HCT116 (cell line): ENCODE measurements around the gene LRRC4. TPM values are rescaled to one million over a fixed set of nuclear protein-coding genes. Genes with fewer than 3 reads are reported as not detected.
A peak's percentile ranks its signal among the peaks of the same experiment; 100 is the strongest.

ENCODE experiments used
- ATAC-seq: fragments of 200-7000 bp; cut with Tn5 transposase; 2 replicates; pipeline ENCODE4 v1.9.1; 2020; ENCODE audit warnings: mild to moderate bottlenecking, moderate library complexity
- BruUV-seq: library from RNA; stranded (reverse); fragments of 400-500 nt; replicated peaks from 2 replicates; lab custom pipeline; 2021; lab: Mats Ljungman, UMichigan
- CTCF ChIA-PET: fragments of 300-600 bp; sonication (Branson Sonifier 250); formaldehyde crosslinking; loops from one replicate; lab custom pipeline; 2021; ENCODE audit warnings: antibody characterized with exemption; lab: Charles Lee
- POLR2A ChIA-PET: fragments of 300-600, 350-600 bp; sonication (Branson Sonifier 250); formaldehyde crosslinking; loops from one replicate; lab custom pipeline; 2021; ENCODE audit warnings: antibody characterized with exemption; lab: Charles Lee
- RAD21 ChIA-PET, 2 experiments: fragments of 300-600 bp; sonication (Branson Sonifier 250); formaldehyde crosslinking; loops; one replicate each; lab custom pipeline; 2023; ENCODE audit warnings: low total read pairs in 2 of 2; ENCODE audit not compliant: uncharacterized antibody in 2 of 2, unreplicated experiment in 2 of 2, low non-redundant PET in 1 of 2; lab: Charles Lee
- DNase-seq: peaks from one replicate; pipeline ENCODE4 v3.0.0-alpha.2; 2010; ENCODE audit warnings: low read depth, low spot score
- H2AFZ ChIP-seq: fragments of 200-600 bp; shearing (Covaris generic), sonication (generic); 2 replicates; pipeline ENCODE4 v1.6.1; 2017; ENCODE audit warnings: low read depth, mixed run types, mixed read lengths, antibody characterized with exemption, low read length; ENCODE audit not compliant: poor library complexity, severe bottlenecking
- H3K27ac ChIP-seq: 2 replicates; pipeline ENCODE4 v1.5.1; 2012; ENCODE audit warnings: low read depth, low read length
- H3K27me3 ChIP-seq: fragments of 200-600 bp; sonication (generic); 2 replicates; pipeline ENCODE4 v1.6.1; 2016; ENCODE audit warnings: mixed run types, low read length, mixed read lengths; ENCODE audit not compliant: insufficient read depth
- H3K36me3 ChIP-seq, 2 experiments: fragments of 200-500 bp in 1 of 2; fragments of 200-600 bp in 1 of 2; sonication (Bioruptor generic) in 1 of 2; sonication (generic) in 1 of 2; 2 replicates each; pipeline versions ENCODE4 v1.5.1 to v1.6.1; 2014 to 2016; ENCODE audit warnings: low read length in 2 of 2, inconsistent platforms in 1 of 2, mixed read lengths in 1 of 2, mixed run types in 1 of 2; ENCODE audit not compliant: insufficient read depth in 2 of 2, control insufficient read depth in 1 of 2
- H3K4me1 ChIP-seq, 2 experiments: fragments of 200-600 bp in 1 of 2; sonication (generic) in 1 of 2; 2 replicates each; pipeline versions ENCODE4 v1.5.1 to v1.6.1; 2012 to 2017; ENCODE audit warnings: low read length in 2 of 2, inconsistent platforms in 1 of 2, mild to moderate bottlenecking in 1 of 2, mixed read lengths in 1 of 2, mixed run types in 1 of 2, moderate library complexity in 1 of 2; ENCODE audit not compliant: insufficient read depth in 2 of 2, control insufficient read depth in 1 of 2
- H3K4me2 ChIP-seq: fragments of 200-600 bp; sonication (generic); 2 replicates; pipeline ENCODE4 v1.6.1; 2017; ENCODE audit warnings: mixed run types, low read length, mixed read lengths
- H3K4me3 ChIP-seq, 2 experiments: fragments of 200-600 bp in 1 of 2; sonication (generic) in 1 of 2; replicated peaks in 1 of 2; 2 replicates each; pipeline ENCODE4 v1.5.1; 2011 to 2016; ENCODE audit warnings: low read length in 2 of 2, control low read depth in 1 of 2, low read depth in 1 of 2, mild to moderate bottlenecking in 1 of 2, mixed read lengths in 1 of 2, mixed run types in 1 of 2
- H3K79me2 ChIP-seq: fragments of 200-600 bp; sonication (generic); 2 replicates; pipeline ENCODE4 v1.6.1; 2017; ENCODE audit warnings: mild to moderate bottlenecking, mixed run types, low read length, moderate library complexity, mixed read lengths; ENCODE audit not compliant: insufficient read depth
- H3K9ac ChIP-seq: fragments of 200-600 bp; sonication (generic); 2 replicates; pipeline ENCODE4 v1.6.1; 2016; ENCODE audit warnings: low read length, mixed read lengths
- H3K9me2 ChIP-seq: fragments of 200-600 bp; sonication (generic), shearing (Covaris generic); 2 replicates; pipeline ENCODE4 v1.6.1; 2017; ENCODE audit warnings: mixed run types, mild to moderate bottlenecking, moderate library complexity; ENCODE audit not compliant: insufficient read depth
- H3K9me3 ChIP-seq, 2 experiments: fragments of 200-500 bp in 1 of 2; fragments of 200-600 bp in 1 of 2; sonication (Bioruptor generic) in 1 of 2; sonication (generic) in 1 of 2; 2 replicates each; pipeline ENCODE4 v1.6.1; 2014 to 2017; ENCODE audit warnings: low read length in 2 of 2, mixed read lengths in 2 of 2, inconsistent platforms in 1 of 2, low read depth in 1 of 2, mild to moderate bottlenecking in 1 of 2, mixed run types in 1 of 2, moderate library complexity in 1 of 2; ENCODE audit not compliant: control insufficient read depth in 1 of 2, insufficient read depth in 1 of 2
- H4K20me1 ChIP-seq: fragments of 200-600 bp; sonication (generic), shearing (Covaris generic); 2 replicates; pipeline ENCODE4 v1.6.1; 2017; ENCODE audit warnings: mixed run types, mild to moderate bottlenecking, moderate library complexity; ENCODE audit not compliant: insufficient read depth
- CBX3 ChIP-seq: IDR thresholded peaks from 2 replicates; pipeline ENCODE4 v1.6.1; 2012; ENCODE audit warnings: low read depth
- CEBPB ChIP-seq: IDR thresholded peaks from 2 replicates; pipeline ENCODE4 v1.6.1; 2012; ENCODE audit warnings: low read depth
- FOSL1 ChIP-seq: IDR thresholded peaks from 2 replicates; pipeline ENCODE4 v1.6.1; 2012; ENCODE audit warnings: low read depth
- JUND ChIP-seq: IDR thresholded peaks from 2 replicates; pipeline ENCODE4 v1.6.1; 2012
- POLR2A ChIP-seq: IDR thresholded peaks from 2 replicates; pipeline ENCODE4 v1.7.0; 2011; ENCODE audit warnings: borderline replicate concordance; ENCODE audit not compliant: insufficient read depth, insufficient read length; ENCODE audit errors: extremely low read depth
- SP1 ChIP-seq: IDR thresholded peaks from 2 replicates; pipeline ENCODE4 v1.6.1; 2012; ENCODE audit warnings: low read depth
- ZBTB33 ChIP-seq: IDR thresholded peaks from 2 replicates; pipeline ENCODE4 v1.6.1; 2011; ENCODE audit warnings: mild to moderate bottlenecking, low read length, moderate library complexity; ENCODE audit not compliant: insufficient replicate concordance; ENCODE audit errors: extremely low read depth
- ZFX ChIP-seq: fragments of 450-650 bp; IDR thresholded peaks from 2 replicates; pipeline ENCODE4 v1.6.1; 2017
- ZNF274 ChIP-seq: fragments of 200-500 bp; sonication (Bioruptor generic); IDR thresholded peaks from 2 replicates; pipeline ENCODE4 v1.6.1; 2014; ENCODE audit warnings: mild to moderate bottlenecking, low read depth, low read length, inconsistent platforms
- intact Hi-C: fragments of 100-400 bp; cut with micrococcal nuclease; formaldehyde crosslinking; loops from 2 replicates; pipeline ENCODE4 v1.10.0; 2022
- total RNA-seq: library from RNA; stranded (reverse); gene quantifications from one replicate; pipeline ENCODE4 v1.2.1, GENCODE V29; 2021; ENCODE audit not compliant: unreplicated experiment

Gene LRRC4
- total RNA-seq, 1 experiment from 2014 or later: not detected

DNA sequence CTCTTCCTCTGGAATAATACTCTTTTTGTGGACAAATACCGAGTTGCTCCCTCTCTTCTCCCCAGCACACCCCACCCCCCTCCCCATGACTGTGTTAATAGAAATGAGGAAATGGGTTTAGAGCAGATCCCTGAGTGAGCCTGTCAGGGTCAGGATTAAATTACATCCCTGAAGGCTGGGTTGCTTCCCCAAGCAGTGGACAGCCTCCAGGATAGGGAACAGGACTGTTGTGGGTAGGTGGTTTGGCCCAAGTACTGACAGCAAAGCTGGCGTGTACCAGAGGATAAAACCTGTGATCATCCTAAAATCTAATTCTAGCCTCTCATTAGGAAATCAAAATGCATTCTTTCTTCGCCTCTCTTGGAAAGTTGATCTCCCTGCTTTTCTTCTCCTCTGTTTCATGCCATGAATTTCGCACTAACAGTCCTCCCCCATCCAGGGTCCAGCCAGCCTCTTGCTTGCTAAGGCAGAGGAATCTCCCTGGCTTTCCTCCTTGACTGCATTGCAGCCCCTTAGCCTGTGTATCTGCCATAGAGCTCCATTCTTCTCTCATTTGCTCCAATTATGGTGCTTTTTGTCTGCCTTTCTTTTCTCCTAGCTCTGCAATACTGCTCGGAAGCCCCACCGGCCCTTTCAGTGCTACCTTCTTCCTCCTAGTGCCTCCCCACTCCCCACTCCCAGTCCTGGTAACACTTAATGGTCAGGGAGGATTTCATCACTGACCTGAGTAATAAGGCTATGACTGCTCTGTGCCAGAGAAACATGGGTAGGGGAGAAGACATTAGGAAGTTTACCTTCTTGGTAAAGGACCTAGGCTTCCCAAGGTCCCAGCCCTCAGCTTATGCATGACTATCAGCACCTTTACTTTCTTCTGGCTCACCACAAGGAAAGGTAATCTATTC lies 8.4 kb downstream of the LRRC4 start:
- peak overlapping the region; percentile 15; the same call in 1 of the 2 replicates for H3K4me2 ChIP-seq
- no peaks in the 10 kb centered on the region for H3K27me3 ChIP-seq
- H3K36me3 ChIP-seq: 0 out of 4 replicates have a peak, but pooled peaks cover 0 to 4% of the 10 kb centered on the region in 2 experiments
- H4K20me1 ChIP-seq: no peaks in the 10 kb centered on the region
- RAD21 ChIA-PET: interaction anchor here in 1 of 2 experiments (0.6 kb wide), 1 partner anchor 187 kb away, joined by 5 read pairs; no protein-coding TSS in a partner anchor
- H3K9me3 ChIP-seq: no peaks in the 10 kb centered on the region
- H3K27ac ChIP-seq: no peak overlapping the region
- H3K4me1 ChIP-seq: peaks cover 0 to 48% of the 10 kb centered on the region in 2 experiments; a peak in 2 of 4 replicates
- H2AFZ ChIP-seq: no peak overlapping the region
- no peak overlapping the region for H3K4me3 ChIP-seq
- DNase-seq: no peak
- peak; percentile 31; the same call in 1 of the 2 replicates for TF ChIP-seq JUND
- no peak; the same call in 1 of the 2 replicates for TF ChIP-seq SP1
- TF ChIP-seq ZBTB33: no peak
- TF ChIP-seq CBX3: no peak
- TF ChIP-seq FOSL1: peak; percentile 35; the same call in 1 of the 2 replicates
- no peak for TF ChIP-seq ZFX
- TF ChIP-seq ZNF274: no peak
- no peak for TF ChIP-seq CEBPB
- TF ChIP-seq POLR2A: no peak
- intact Hi-C loops: loop anchor here (10.0 kb wide), 1 partner anchor 318 kb away; no protein-coding TSS in a partner anchor
- CTCF ChIA-PET: no interaction called here
- no peak for ATAC-seq
- no peak overlapping the region for H3K9ac ChIP-seq
- 0 out of 2 replicates have a peak, but pooled peaks cover 3% of the 10 kb centered on the region for H3K79me2 ChIP-seq
- no peaks in the 10 kb centered on the region for H3K9me2 ChIP-seq
- POLR2A ChIA-PET: no interaction called here
- BruUV-seq: no TSS peak
